Sigmoid colon (tissue), 4 donors: ENCODE results near the gene LRP1B.

Source experiments
- EP300 ChIP-seq, 4 donors: sonication (generic); formaldehyde crosslinking; IDR thresholded peaks; one replicate each; pipeline ENCODE4 v1.6.1; 2017; ENCODE audit warnings: antibody characterized with exemption in 4 of 4
- TF ChIP-seq, protein P1 (sequence below), 4 experiments: fragments of 450-650 bp in 3 of 4; fragments of 200-600 bp in 1 of 4; IDR thresholded peaks; one replicate each; pipeline ENCODE4 v1.5.1; 2016 to 2019; ENCODE audit warnings: antibody characterized with exemption in 4 of 4, mild to moderate bottlenecking in 3 of 4, moderate library complexity in 2 of 4

DNA sequence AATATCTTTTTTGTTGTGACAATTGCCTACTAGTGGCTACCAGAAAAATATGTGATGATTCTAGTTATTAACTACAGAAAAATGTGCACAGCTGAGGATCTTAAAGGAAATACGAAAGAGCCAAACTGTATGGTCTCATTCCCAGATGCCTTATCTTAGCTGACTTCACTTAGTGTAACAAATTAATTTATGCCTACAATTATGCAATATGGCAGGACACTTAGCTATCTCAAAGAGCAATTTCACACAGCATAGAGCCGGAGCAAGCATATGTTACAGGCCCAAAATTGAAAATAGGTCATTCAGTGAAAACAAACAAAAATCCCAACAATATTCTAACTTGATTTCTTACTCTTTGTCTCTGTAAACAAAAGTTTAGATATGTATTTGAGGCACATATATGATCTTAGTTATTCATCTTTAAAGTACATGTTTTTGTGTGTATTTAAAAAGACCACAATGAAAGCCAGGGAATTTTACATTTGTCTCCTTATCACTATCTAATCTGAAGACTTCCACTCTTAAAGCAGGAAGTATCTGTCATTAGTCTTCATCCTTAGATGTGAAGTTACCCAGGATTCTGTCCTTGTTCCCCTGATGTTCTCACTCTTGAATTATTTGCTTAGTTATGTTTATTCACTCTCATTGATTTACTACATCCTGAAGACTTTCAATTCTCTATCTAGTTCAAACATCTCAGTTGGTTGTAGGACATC is 1771.6 kb downstream of the LRP1B start:
- TF ChIP-seq EP300 (IDR thresholded peaks at IDR 0.05), result no peak
- TF ChIP-seq, protein P1, sequence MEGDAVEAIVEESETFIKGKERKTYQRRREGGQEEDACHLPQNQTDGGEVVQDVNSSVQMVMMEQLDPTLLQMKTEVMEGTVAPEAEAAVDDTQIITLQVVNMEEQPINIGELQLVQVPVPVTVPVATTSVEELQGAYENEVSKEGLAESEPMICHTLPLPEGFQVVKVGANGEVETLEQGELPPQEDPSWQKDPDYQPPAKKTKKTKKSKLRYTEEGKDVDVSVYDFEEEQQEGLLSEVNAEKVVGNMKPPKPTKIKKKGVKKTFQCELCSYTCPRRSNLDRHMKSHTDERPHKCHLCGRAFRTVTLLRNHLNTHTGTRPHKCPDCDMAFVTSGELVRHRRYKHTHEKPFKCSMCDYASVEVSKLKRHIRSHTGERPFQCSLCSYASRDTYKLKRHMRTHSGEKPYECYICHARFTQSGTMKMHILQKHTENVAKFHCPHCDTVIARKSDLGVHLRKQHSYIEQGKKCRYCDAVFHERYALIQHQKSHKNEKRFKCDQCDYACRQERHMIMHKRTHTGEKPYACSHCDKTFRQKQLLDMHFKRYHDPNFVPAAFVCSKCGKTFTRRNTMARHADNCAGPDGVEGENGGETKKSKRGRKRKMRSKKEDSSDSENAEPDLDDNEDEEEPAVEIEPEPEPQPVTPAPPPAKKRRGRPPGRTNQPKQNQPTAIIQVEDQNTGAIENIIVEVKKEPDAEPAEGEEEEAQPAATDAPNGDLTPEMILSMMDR (IDR thresholded peaks at IDR 0.05), result no peak
